Measurements from ENCODE around the gene RNF123. TPM values are rescaled to one million over a fixed set of nuclear protein-coding genes. Genes with fewer than 3 reads are reported as not detected.
A peak's percentile ranks its signal among the peaks of the same experiment; 100 is the strongest.

Gene RNF123
- total and polyA plus RNA-seq, 10 of the 15 experiments (the other 5 are each of a cell fraction or from before 2014, with no cell fraction given) = 4.2 to 31.5 (median 17.6) TPM

DNA sequence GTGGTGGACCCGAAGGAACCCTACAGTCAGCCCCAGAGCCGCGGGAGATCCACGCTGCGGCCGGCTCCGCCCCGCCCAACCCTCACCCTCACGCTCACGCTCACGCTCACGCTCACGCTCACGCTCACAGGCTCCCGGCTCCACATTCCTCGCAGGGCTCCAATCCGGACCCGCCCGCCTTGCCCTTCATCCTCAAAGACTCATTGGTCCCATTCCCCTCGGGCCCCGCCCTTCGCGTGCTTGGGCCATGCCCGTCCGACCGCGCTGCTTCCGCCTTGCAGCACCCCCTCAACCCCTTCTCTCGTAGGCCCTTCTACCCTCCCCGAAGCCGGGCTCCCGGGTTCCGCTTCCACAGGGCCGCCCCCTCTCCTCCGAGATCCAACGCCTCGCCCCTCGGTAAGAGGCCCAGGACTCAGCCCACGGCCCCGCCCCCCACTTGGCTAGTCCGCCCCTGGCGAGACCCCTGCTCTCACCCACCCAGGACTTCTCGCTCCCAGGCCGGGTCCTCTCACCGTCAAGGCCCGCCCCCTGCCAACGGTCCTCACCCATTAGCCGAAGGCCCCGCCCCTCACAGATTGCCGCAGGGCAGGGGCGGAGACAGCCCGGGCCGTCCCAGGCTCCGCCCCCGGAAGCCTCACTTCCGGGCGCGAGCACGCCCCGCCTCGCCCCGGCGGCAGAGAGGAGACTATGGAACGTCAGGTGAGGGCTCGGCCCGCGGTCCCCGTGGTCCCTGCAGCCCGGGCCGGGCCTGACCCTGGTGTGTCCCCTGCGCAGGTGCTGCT lies 15.5 kb upstream of the RNF123 start, which contains the start of gene APEH:
TSS of gene APEH (plus strand) at position 637 of the 782 bp plus-strand sequence. CDS start at position 688, 51 bp downstream.
- SMC1A ChIA-PET (ENCODE audit: uncharacterized antibody, unreplicated experiment) = interaction anchor here (0.9 to 3.3 kb wide), 3 partner anchors 121 to 135 kb away, joined by 3 to 86 read pairs (median 3); no protein-coding TSS in a partner anchor
- no TSS peak for BruUV-seq (replicated peaks)
- in situ Hi-C loops (cut with MboI) = loop anchor here (10.0 kb wide), 1 partner anchor 139 kb away; no protein-coding TSS in a partner anchor
- TF ChIP-seq IRF3 (IDR thresholded peaks at IDR 0.05) (peak; percentile 20; the same call in 1 of the 2 replicates), ATF7 (IDR thresholded peaks at IDR 0.05; ENCODE audit: low read depth) (peak; percentile 66), ZBTB11 (CRISPR knock-in tag; IDR thresholded peaks at IDR 0.05) (peak; percentile 83), GATAD2B (conservative IDR thresholded peaks at IDR 0.05; ENCODE audit: low read depth) (0 out of 2 replicates have a peak, but pooled peaks have one; percentile 60), BCLAF1 (IDR thresholded peaks at IDR 0.05) (no peak), SMAD5 (IDR thresholded peaks at IDR 0.05; ENCODE audit: low read depth) (0 out of 2 replicates have a peak, but pooled peaks have one; percentile 24), YY1 (IDR thresholded peaks at IDR 0.05; ENCODE audit: low read depth, low read length) (peak; percentile 58; the same call in 1 of the 2 replicates), TCF12 (IDR thresholded peaks at IDR 0.05; ENCODE audit: low read depth, low read length) (peak; percentile 6; the same call in 1 of the 2 replicates), RB1 (IDR thresholded peaks at IDR 0.05; ENCODE audit: borderline replicate concordance) (0 out of 2 replicates have a peak, but pooled peaks have one; percentile 49), PML (IDR thresholded peaks at IDR 0.05; ENCODE audit: low read length) (peak; percentile 82; the same call in 1 of the 2 replicates), NR2C1 (IDR thresholded peaks at IDR 0.05) (peak; percentile 33; the same call in 1 of the 2 replicates)
- TF ChIP-seq, protein P1, sequence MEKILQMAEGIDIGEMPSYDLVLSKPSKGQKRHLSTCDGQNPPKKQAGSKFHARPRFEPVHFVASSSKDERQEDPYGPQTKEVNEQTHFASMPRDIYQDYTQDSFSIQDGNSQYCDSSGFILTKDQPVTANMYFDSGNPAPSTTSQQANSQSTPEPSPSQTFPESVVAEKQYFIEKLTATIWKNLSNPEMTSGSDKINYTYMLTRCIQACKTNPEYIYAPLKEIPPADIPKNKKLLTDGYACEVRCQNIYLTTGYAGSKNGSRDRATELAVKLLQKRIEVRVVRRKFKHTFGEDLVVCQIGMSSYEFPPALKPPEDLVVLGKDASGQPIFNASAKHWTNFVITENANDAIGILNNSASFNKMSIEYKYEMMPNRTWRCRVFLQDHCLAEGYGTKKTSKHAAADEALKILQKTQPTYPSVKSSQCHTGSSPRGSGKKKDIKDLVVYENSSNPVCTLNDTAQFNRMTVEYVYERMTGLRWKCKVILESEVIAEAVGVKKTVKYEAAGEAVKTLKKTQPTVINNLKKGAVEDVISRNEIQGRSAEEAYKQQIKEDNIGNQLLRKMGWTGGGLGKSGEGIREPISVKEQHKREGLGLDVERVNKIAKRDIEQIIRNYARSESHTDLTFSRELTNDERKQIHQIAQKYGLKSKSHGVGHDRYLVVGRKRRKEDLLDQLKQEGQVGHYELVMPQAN (conservative IDR thresholded peaks at IDR 0.05) = peak; percentile 93; the same call in 1 of the 2 replicates

More for the DNA sequence above, 15.5 kb upstream of the RNF123 start, which contains the start of gene APEH:
- DNase-seq (ENCODE audit: low read depth, low spot score) = peak; percentile 95
- Histone ChIP-seq H3K4me2 (ENCODE audit: control insufficient read depth, insufficient read depth) (peak within 1 kb of the TSS; percentile 99), H3K9ac (ENCODE audit: control insufficient read depth, insufficient read depth, low read length) (peak within 1 kb of the TSS; percentile 90), H3K4me1 (ENCODE audit: control insufficient read depth, insufficient read depth, low read length) (peaks cover 10% of the 10 kb centered on the region), H3K79me2 (ENCODE audit: control insufficient read depth, insufficient read depth, low read length) (peaks cover 20% of the 10 kb centered on the region), H3K4me3 (peak within 1 kb of the TSS; percentile 94), H3K27ac (ENCODE audit: control insufficient read depth, insufficient read depth) (peak within 1 kb of the TSS; percentile 86), H3K9me3 (replicated peaks; ENCODE audit: control insufficient read depth, insufficient read depth, low read length) (no peaks in the 10 kb centered on the region), H3K27me3 (replicated peaks in 1 of 2; ENCODE audit: control insufficient read depth in 2 of 2, insufficient read depth in 2 of 2, low read length in 1 of 2) (no peaks in the 10 kb centered on the region), H2AFZ (ENCODE audit: control insufficient read depth, low read depth, low read length) (peak within 1 kb of the TSS; percentile 78), H4K20me1 (ENCODE audit: control insufficient read depth, insufficient read depth) (no peaks in the 10 kb centered on the region), H3K36me3 (ENCODE audit: control insufficient read depth in 2 of 2, insufficient read depth in 2 of 2, low read length in 1 of 2) (peaks cover 3 to 11% of the 10 kb centered on the region in 2 experiments)
- peak; percentile 99 for FAIRE-seq
- ChIA-PET CTCF (interaction anchor here (0.8 to 5.3 kb wide), 3 partner anchors 11 to 135 kb away, joined by 3 to 210 read pairs (median 4); no protein-coding TSS in a partner anchor), POLR2A (interaction anchor here (0.5 to 1.8 kb wide), 4 partner anchors 134 to 665 kb away, joined by 3 to 9 read pairs (median 4); no protein-coding TSS in a partner anchor), RAD21 (ENCODE audit: unreplicated experiment) (interaction anchor here (3.2 to 3.3 kb wide), 2 partner anchors 134 to 137 kb away, joined by 18 to 89 read pairs; no protein-coding TSS in a partner anchor)
- WGBS (ENCODE audit: insufficient coverage, insufficient replicate concordance, low lambda C conversion rate, missing lambda C conversion rate) = under 1% methylated on average over 50 of the region's 71 CpGs
- intact Hi-C loops (cut with micrococcal nuclease; ENCODE audit: unreplicated experiment) = loop anchor here (5.0 to 10.0 kb wide), 2 partner anchors 222 to 649 kb away; partner anchors contain the start of genes IMPDH2 and NDUFAF3
- ATAC-seq = peak; percentile 91
